ENCODE data around the gene CPAMD8. TPM values are rescaled to one million over a fixed set of nuclear protein-coding genes. Genes with fewer than 3 reads are reported as not detected.

The CPAMD8 gene
- total RNA-seq, 4 donors from 2014 or later = 0.72 to 8.2 (median 4.0) TPM

DNA sequence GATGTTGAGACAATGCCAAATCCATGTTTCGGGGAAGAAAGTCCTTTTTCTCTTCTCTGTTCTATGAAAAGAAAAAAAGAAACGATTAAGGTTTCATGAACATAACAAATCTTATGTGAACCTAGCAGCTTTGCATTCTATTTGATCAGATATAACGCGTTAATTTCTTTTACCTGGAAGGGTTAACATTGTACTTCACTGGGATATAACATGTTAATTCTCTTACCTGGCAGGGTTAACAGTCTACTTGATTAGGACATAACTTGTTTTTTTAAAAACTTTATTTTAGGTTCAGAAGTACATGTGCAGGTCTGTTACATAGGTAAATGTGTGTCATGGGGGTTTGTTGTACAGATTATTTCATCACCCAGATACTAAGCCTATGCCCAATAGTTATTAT lies 68.8 kb downstream of the CPAMD8 start:
- no peak for DNase-seq
- H3K36me3 ChIP-seq = no peaks in the 10 kb centered on the region
- no peaks in the 10 kb centered on the region for H3K9me3 ChIP-seq
- TF ChIP-seq, protein P1, sequence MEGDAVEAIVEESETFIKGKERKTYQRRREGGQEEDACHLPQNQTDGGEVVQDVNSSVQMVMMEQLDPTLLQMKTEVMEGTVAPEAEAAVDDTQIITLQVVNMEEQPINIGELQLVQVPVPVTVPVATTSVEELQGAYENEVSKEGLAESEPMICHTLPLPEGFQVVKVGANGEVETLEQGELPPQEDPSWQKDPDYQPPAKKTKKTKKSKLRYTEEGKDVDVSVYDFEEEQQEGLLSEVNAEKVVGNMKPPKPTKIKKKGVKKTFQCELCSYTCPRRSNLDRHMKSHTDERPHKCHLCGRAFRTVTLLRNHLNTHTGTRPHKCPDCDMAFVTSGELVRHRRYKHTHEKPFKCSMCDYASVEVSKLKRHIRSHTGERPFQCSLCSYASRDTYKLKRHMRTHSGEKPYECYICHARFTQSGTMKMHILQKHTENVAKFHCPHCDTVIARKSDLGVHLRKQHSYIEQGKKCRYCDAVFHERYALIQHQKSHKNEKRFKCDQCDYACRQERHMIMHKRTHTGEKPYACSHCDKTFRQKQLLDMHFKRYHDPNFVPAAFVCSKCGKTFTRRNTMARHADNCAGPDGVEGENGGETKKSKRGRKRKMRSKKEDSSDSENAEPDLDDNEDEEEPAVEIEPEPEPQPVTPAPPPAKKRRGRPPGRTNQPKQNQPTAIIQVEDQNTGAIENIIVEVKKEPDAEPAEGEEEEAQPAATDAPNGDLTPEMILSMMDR (IDR thresholded peaks at IDR 0.05) = no peak
- TF ChIP-seq POLR2A (IDR thresholded peaks at IDR 0.05) = no peak
- intact Hi-C loops (cut with DNase I) = no loop called here
- no peak overlapping the region for H3K4me3 ChIP-seq
- 45 to 59% methylated on average over 4 of the region's 4 CpGs for WGBS, 2 donors
- no peak overlapping the region for H3K27ac ChIP-seq
- H3K27me3 ChIP-seq = peaks cover 0 to 23% (median 0%) of the 10 kb centered on the region in 4 donors
- H3K4me1 ChIP-seq = peaks cover 0 to 15% (median 6%) of the 10 kb centered on the region in 3 donors

DNA sequence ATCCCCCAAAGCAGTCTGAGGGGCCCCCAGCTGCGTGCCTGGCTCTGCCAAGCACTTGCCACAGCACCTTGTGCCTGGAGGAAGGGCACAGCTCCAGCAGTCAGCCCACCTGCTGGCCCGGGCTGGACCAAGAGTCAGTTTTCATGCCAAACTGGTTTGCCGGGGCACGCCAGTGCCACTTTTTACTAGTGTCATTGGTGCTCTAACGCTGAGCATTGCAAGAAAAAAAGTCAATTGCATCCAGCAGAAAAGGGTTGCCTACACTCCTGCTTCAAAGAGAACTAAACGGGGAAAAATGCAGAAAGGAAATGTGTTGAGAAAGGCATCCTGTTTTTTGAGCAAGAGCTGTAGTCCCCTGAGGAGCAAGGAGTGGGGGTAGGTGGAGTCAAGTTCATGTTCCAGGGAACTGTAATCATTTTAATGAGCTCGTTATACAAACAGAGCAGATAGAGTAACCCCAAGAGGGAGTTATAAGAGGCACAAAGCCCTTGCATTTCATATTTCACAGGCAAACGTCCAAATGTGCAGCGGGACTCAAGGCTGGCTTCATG lies 69.4 kb downstream of the CPAMD8 start:
- H3K36me3 ChIP-seq = no peaks in the 10 kb centered on the region
- H3K9me3 ChIP-seq = no peaks in the 10 kb centered on the region
- intact Hi-C loops (cut with DNase I) = no loop called here
- H3K27me3 ChIP-seq = peaks cover 0 to 23% (median 0%) of the 10 kb centered on the region in 4 donors
- TF ChIP-seq, protein P1 (IDR thresholded peaks at IDR 0.05) = no peak
- TF ChIP-seq POLR2A (IDR thresholded peaks at IDR 0.05) = no peak
- H3K27ac ChIP-seq = peak overlapping the region in 1 of 4 donors; percentile 6
- no peak for DNase-seq
- peaks cover 0 to 15% (median 6%) of the 10 kb centered on the region in 3 donors for H3K4me1 ChIP-seq
- WGBS, 2 donors = 13 to 16% methylated on average over 8 of the region's 9 CpGs
- no peak overlapping the region for H3K4me3 ChIP-seq

DNA sequence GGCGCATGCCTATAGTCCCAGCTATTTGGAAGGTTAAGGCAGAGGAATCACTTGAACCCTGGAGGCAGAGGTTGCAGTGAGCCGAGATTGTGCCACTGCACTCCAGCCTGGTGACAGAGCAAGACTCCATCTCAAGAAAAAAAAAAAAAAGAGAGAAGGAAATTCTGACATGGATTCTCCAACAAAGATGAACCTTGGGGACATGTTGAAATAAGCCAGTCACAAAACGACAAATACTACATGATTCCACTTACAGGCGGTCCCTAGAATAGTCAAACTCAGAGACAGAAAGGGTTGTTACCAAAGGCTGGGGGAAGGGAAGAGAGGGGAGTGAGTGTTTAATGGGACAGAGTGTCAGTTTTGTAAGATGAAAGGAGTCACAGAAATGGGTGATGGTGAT lies 71.4 kb downstream of the CPAMD8 start:
- TF ChIP-seq, protein P1 (IDR thresholded peaks at IDR 0.05) = no peak
- no peak for DNase-seq
- Histone ChIP-seq H3K36me3 (no peaks in the 10 kb centered on the region), H3K9me3 (no peaks in the 10 kb centered on the region), H3K27ac (no peak overlapping the region), H3K4me3 (no peak overlapping the region), H3K4me1 (peaks cover 0 to 15% (median 6%) of the 10 kb centered on the region in 3 donors), H3K27me3 (peaks cover 0 to 10% (median 0%) of the 10 kb centered on the region in 4 donors)
- intact Hi-C loops (cut with DNase I) = no loop called here
- WGBS, 2 donors = 58 to 69% methylated on average over 4 of the region's 4 CpGs

DNA sequence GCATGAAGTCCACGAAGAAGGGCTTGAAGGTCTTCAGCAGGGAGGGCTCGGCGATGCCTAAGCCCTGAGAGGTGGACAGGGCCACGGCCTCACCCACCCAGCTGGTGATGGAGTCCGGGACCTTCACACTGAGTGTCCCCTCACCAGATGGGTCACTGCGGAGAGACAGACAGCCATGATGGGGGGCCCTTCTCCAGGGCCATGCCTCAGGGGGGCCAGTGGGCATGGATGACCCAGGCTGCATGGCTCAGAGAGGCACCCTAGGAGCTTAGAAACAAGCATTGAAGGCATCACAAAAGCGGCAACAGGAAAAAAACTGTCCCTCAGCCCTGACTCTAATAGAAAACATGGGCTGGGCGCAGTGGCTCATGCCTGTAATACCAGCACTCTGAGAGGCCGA lies 74.6 kb downstream of the CPAMD8 start:
- H3K9me3 ChIP-seq = no peaks in the 10 kb centered on the region
- no peak overlapping the region for H3K27ac ChIP-seq
- H3K36me3 ChIP-seq = no peaks in the 10 kb centered on the region
- intact Hi-C loops (cut with DNase I) = no loop called here
- WGBS, 2 donors = 83 to 100% methylated on average over 3 to 4 of the region's 9 CpGs
- H3K4me1 ChIP-seq = peaks cover 0 to 6% (median 2%) of the 10 kb centered on the region in 3 donors
- H3K4me3 ChIP-seq = no peak overlapping the region
- H3K27me3 ChIP-seq = peaks cover 0 to 15% (median 0%) of the 10 kb centered on the region in 4 donors
- DNase-seq = no peak
- TF ChIP-seq, protein P1 (IDR thresholded peaks at IDR 0.05) = no peak

DNA sequence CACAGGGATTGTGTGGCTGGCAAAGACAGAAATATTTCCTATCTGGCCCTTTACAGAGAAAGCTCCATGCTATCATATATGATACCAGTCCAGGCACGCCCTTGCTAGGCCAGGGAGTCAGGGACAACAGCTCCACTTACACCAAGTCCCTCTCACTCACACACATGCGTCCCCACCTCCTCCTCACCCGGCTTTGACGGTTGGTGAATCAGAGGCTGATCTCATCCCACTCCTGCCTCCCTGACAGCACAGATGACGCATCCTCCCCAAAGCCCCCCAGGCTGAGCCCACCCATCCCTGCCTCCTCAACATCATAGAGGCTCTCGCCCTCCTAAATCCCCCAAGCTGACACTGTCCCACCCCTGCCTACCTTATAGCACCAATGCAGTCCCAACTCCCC lies 75.1 kb downstream of the CPAMD8 start:
- Histone ChIP-seq H3K27me3 (peaks cover 0 to 15% (median 0%) of the 10 kb centered on the region in 4 donors), H3K36me3 (no peaks in the 10 kb centered on the region), H3K4me3 (no peak overlapping the region), H3K27ac (no peak overlapping the region), H3K9me3 (no peaks in the 10 kb centered on the region), H3K4me1 (peaks cover 0 to under 1% (median 0%) of the 10 kb centered on the region in 3 donors)
- intact Hi-C loops (cut with DNase I) = no loop called here
- 55 to 58% methylated on average over 5 of the region's 6 CpGs for WGBS, 2 donors
- TF ChIP-seq, protein P1 (IDR thresholded peaks at IDR 0.05) = no peak
- no peak for TF ChIP-seq POLR2A (IDR thresholded peaks at IDR 0.05)
- DNase-seq = no peak
